ENCODE measurements around the gene TRIO.

Gene TRIO

DNA sequence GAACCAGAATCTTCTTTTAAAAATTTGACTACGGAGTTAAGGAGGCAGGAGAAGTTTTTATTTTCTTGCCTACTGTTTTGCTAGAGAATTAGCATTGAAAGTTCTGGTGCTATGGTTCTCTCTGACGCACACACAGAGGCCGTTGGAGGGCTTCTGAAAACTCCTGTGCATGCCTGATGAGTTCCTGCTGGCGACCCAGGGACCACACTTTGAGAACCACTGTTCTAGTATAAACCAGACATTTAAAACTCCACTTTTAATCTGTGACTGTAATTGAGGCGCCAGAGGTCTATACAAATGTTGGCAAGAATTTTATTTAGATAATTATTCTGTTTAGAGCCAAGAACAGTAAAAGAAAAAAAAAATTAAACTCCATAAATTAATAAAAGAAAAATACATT, 338.9 kb downstream of the TRIO start:
- DNase-seq (ENCODE audit: low read depth in 2 of 2): no peak

DNA sequence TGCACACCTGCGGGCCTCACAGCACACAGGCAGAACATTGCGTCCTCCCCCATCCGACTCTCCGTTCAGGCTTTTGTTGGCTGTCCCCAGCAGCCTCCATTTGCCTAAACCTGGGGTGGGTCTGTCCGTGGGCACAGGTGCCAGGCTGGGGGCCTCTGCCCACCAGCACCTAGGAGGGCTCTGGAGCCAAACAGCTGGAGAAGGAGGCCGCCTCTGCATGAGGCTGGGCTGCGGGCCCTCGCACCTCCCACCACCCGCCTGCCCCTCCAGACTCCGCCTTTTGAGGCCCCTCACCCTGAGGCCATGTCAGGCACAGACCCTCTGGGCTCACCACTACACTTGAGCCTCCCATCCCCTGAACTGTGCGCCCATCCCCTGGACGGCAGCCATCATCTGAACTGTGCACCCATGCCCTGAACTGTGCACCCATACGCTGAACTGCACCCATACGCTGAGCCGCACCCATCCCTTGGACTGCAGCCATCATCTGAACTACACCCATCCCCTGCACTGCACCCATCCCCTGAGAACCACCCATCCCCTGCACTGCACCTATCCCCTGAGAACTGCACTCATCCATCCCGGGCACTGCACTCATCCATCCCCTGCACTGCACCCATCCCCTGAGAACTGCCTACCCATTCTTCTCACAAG, 340.5 kb downstream of the TRIO start:
- no peak for DNase-seq (ENCODE audit: low read depth in 2 of 2)

DNA sequence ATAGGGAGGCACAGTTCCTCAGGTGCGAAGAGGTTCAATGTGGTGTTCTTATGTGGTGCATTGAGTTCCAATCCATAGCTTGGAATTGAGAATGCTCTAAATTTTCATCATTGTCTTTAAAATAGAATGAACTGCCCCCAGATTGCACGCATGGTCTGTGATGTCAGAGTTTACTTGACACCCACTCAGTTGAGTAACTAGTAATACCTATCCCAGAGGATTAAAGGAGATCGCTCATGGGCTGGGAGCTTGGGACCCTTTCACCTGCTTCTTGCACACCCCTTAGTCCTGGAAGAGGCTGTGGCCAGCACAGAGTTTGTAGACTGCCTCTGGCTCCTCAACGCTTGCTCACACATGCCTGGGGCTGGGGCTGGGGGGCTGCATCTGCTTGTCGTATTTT, 343.3 kb downstream of the TRIO start:
- no peak for DNase-seq (ENCODE audit: low read depth in 2 of 2)

DNA sequence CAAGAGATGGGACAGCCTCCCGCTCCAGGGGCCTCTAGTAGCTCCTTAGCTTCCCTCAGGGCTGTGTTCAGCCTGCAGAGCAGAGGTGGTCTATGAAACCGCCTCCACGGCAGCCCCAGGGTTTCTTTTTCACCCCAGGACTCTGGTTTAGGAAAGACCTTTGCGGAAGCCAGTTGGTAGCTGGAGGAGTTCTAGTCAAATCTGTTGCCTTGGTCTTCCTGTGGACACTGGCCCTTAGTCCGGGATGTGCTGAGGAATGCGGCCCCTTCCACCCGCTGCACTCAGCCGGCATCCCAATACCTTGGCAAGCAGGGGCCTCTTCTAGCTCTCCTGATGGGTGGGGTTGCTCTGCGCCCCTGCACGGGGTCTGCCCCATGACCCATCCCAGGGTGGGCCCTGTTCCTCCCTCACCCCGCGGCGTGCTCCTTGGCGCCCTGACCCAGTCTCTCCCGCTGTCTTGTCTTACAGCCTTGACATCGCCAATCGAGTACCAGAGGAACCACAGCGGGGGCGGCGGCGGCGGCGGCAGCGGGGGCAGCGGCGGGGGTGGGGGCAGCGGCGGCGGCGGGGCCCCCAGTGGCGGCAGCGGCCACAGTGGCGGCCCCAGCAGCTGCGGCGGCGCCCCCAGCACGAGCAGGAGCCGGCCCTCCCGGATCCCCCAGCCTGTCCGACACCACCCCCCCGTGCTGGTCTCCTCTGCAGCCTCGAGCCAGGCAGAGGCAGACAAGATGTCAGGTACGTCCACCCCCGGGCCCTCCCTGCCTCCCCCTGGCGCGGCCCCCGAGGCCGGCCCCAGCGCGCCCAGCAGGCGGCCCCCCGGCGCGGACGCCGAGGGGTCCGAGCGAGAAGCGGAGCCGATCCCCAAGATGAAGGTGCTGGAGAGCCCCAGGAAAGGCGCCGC, 344.1 kb downstream of the TRIO start:
- DNase-seq (ENCODE audit: low read depth in 2 of 2): no peak

DNA sequence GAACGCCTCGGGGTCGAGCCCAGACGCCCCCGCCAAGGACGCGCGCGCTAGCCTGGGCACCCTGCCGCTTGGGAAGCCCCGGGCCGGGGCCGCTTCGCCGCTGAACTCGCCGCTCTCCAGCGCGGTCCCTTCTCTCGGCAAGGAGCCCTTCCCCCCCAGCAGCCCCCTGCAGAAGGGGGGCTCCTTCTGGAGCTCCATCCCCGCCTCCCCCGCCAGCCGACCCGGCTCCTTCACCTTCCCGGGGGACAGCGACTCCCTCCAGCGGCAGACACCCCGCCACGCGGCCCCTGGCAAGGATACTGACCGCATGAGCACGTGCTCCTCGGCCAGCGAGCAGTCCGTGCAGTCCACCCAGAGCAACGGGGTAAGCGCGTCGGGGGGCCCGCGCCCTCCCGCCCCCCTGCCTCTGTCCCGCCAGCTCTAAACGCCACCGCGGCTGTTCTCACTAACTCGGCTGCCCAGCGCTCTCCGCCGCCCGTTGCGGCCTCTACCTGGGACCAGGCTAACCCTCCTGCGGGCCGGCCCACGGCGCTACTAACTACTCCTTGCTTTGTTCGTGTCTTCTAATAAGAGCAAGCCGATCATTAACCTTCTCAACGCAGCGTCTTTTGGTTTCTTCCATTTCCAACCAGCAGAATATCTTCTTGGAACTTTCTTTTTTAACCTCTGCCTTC, 344.9 kb downstream of the TRIO start:
- DNase-seq (ENCODE audit: low read depth in 2 of 2): no peak

DNA sequence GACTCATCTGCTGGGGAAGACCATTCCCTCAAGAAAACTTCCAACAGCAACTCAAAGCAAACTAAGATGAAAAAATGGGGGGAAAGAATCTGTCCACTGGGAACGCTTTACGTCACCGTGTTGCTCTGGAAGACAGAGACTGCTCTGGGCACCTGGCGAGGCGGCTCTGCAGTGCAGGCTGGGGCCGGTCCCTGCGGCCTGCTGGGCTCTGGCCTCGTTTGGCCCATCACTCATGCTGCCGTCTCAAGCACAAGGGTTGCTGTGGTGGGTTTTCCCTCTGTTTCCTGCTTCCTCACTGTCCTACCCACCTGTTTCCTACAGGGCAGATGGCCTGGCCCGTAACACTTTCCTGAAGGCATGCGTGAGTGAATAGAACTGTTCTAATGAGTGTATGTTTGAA, 345.6 kb downstream of the TRIO start:
- no peak for DNase-seq (ENCODE audit: low read depth in 2 of 2)

DNA sequence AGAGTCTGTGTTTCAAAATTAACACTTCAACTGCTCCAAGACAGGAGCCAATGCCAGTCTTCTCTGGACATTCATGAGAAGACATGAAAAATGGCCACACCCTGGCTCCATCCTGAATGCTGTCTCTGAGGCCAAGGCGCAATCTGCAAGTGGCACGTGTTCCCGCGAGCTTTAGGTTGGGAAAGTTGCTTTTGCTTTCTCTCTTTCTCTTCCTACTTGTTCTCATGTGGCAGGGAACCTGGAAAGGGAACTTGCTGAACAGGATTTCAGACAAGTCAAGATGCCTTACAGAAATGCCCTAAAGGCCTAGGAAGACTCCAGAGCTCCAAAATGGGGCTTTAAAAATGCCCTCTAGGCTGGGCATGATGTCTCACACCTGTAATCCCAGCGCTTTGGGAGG, 346.5 kb downstream of the TRIO start:
- DNase-seq (ENCODE audit: low read depth in 2 of 2): no peak

DNA sequence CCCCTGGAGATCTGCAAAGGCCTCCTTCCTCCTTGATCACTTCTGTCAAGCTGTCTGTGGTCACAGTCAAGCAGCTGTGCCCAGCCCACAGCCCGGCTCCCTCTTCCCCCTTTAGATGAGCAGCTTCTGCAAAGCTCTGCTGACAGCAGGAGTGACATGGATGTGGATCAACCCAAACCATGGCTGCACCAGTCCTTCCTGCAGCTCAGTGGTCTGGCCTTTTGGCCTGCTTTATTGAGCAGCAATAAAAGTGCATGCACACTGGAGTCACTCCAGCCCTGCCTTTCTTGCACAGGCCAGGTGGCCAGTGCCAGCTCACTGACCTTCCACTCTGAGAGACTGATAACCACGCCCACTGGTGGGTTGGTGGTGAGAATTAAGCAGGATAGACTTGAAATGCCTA, 347.2 kb downstream of the TRIO start:
- DNase-seq (ENCODE audit: low read depth in 2 of 2): no peak

DNA sequence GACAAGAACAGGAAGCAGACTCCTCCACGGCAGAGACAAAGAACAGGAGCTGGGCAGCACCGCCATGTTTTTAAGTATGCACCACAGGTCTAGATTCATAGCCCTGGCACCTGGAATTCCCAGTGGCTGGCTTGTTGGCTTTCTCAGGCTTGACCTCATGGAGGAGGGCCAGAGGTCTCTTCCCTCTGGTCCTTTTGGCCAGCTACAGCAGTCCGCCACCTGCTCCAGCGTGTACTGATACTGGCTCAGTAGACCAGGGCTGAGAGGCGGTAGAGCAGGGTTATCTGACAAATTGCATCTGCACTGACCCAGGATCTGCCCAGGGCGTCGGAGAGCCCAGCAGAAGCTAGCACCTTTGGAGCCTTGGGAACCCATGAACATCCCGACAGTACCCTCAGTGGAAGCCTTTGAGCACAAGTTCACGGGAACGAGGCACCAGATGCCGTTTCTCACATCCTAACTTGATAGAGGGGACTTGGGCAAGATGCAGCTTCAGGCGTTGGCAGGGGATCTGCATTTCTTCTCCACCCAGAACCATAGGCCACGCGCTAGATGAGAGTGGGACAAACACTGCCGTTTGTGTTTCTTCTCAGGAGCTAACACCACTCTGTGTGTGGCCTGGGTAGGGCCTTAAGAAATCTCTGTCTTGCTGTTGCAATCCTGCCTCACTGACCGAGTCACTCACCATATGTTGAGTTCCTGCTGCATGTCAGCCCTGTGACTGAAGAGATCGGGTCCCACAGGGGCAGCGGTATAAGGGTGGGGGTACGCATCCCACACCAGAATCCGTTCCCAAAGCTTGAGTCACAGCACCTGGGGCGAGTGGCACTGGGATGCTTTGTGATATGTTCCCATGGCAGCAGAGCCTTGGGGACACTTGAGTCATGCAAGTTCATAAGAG, 348.1 kb downstream of the TRIO start:
- DNase-seq (ENCODE audit: low read depth in 2 of 2): no peak

DNA sequence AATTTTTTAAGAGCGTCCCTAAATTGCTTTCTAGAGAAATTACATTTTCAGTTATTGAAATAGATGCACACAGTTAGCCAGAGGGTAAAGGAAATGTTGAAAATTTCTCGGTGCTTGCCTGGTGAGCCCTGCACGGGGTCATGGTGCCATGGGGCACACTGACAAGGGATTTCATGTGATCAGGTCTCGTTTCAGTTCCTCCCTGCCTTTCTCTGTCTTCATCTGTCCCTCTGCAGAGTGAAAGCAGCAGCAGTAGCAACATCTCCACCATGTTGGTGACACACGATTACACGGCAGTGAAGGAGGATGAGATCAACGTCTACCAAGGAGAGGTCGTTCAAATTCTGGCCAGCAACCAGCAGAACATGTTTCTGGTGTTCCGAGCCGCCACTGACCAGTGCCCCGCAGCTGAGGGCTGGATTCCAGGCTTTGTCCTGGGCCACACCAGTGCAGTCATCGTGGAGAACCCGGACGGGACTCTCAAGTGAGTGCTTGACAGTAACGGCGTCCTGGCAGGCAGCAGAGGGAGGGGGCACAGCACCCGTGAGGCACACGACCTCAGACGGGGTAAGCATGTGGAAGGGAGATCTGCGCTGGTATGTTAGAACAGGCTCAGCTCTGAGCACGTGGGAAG, 349.3 kb downstream of the TRIO start:
- DNase-seq (ENCODE audit: low read depth in 2 of 2): no peak

DNA sequence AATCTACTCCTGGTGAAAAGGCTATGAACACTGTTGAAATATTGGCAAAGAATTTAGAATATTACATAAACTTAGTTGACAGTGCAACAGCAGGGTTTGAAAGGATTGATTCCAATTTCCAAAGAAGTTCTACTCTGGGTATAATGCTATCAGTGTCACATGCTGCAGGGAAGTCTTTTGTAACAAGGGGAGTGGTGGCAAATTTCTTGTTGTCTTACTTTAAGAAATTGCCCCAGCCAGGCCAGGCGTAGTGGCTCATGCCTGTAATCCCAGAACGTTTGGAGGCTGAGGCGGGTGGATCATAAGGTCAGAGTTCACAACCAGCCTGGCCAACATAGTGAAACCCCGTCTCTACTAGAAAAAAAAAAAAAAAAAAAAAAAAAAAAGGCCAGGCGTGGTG, 352.2 kb downstream of the TRIO start:
- no peak for DNase-seq (ENCODE audit: low read depth in 2 of 2)

DNA sequence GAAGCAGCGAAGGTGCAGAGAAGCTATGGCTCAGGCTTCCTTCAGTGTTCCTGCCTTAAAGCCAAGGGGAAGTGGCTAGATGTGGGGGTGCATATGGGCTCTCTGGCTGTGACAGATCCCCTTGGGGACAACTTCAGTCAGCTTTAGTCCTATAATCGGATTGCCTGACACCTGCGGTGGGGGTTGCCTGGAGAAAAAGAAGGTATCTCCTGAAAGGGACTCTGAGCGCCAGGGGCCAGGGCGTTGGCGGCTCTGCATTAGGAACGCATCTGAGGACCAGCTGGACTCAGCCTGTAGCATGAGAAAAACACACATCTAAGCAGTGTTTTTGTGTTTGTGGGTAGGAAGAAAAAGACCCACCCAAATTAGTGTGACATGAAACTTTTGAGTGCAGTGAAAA, 354.2 kb downstream of the TRIO start:
- no peak for DNase-seq (ENCODE audit: low read depth in 2 of 2)

DNA sequence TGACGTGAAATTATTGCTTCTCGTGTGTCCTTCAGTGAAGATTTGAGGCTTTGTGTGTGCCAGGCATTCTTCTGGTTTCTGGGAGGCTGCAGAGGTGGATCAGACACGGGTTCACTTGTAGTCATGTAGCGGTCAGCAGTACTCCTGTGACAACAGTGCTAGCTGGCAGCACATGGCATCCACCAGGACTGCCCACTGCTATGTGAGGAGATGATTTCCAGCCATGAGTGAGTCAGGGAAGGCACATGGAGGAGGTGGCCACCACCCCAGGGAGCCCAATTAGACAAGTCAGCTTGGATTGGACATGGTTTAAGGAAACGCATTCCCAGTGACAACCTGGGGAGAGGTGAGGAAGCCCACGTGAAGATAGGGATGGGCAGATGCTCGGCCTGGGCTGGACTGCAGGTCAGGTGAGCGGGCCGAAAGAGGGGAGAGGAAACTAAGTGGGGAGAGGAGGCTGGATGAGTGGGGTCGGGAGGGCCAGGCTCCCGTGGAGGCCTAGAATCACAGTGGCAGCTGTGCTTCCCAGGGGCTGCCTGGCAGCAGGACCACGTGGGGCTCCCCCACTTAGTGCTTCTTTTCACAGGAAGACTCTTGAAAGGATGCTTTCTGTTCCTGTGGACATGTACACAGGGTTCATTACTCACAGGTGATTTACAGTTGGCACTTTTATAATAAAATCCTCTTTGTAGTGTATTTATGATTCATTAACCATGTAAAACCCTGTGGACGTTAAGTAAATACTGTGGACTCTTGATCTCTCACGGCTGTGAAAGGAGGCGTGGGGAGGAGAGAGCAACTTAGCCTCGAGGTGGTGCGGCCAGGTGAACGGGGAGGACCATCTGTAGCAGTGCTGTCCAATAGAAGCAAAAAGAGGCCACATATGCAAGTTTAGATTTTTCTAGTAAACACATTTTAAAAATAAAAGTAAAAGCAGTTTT, 358.5 kb downstream of the TRIO start:
- DNase-seq (ENCODE audit: low read depth in 2 of 2): no peak

DNA sequence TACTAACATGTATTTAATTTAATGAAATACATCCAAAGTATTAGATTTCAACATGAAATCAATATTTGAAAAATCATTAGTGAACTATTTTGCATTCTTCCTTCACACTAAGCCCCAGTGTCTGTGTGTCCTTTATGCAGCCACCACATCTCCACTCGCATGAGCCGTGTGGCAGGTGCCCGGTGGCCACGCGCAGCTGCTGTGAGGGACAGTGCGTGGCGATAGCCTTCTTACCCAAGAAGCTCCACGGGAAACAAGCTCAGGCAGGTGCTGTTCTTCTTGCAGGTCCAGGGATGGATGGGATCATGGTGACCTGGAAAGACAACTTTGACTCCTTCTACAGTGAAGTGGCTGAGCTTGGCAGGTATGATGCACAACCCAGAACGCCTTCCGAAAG, 359.1 kb downstream of the TRIO start:
- DNase-seq (ENCODE audit: low read depth in 2 of 2): no peak

DNA sequence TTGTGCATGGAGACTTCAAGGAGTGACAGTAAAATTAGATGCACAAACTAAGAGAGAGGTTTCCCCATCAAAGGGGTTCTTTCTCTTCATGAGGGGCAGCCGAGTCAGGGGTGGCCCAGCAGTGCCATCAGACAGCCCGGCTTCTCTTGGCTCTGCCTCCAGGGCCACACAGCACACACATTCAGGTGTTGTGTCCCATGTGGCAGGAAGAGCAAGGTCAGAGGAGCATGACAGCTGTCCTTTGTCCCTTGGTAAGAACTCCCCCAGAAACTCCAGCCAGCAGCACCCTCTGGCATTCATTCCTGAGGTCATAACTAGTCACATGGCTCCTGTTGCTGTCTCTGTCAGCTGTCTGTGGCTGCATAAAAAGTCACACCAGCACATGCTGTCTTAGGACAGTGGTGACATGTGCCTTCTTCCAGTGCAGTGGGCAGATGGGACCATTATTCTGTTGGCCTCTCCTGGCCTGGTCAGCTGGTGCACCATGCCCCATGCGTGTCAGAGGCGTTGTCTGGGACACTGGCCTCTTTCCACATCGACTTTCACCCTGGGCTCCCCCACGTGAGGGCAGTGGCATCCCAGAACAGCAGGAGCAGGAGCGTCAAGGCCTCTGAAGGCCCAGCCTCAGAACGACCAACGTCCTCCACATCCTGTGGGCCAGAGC, 360.0 kb downstream of the TRIO start:
- DNase-seq (ENCODE audit: low read depth in 2 of 2): no peak

DNA sequence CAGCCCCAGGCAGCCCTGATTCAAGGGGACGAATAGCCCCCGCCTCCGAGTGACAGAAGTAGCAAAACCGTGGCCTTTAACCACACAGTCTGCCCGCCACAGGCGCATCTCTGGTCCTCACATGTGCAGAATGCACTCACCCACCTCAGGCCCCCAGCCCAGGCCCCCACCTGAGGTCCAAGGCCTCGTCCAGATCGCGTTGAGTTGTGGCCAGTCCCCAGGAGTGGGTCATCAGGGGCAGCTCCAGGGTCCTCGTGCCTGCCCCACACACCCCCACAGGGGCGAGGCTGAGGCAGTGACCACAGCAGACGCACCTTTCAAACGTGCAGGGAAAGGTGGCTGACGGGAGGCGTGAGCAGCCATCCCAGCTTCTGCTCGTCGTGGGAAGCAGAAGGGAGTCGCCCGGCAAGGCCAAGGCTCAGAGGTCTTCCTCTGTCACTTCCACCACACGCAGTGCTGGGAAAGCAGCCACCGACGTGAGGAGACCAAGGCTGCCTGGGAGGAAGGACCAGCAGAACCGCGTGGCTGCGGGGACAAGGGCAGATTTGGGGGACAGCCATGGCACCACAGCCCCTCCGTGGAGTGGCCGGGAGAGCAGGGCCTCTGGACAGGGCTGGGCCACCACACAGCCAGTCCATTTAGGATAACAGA, 360.7 kb downstream of the TRIO start:
- no peak for DNase-seq (ENCODE audit: low read depth in 2 of 2)

DNA sequence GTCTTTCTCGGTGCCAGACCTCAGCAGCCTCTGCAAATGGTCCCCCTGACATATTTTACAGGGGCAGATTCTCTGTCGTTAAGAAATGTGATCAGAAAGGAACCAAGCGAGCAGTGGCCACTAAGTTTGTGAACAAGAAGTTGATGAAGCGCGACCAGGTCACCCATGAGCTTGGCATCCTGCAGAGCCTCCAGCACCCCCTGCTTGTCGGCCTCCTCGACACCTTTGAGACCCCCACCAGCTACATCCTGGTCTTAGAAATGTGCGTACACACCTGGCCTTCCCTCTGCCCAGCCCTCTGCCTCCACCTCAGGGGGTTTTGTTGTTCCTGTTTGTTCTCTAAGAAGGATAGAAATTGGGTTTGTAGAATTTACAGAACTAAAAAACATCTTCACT, 361.2 kb downstream of the TRIO start:
- no peak for DNase-seq (ENCODE audit: low read depth in 2 of 2)

DNA sequence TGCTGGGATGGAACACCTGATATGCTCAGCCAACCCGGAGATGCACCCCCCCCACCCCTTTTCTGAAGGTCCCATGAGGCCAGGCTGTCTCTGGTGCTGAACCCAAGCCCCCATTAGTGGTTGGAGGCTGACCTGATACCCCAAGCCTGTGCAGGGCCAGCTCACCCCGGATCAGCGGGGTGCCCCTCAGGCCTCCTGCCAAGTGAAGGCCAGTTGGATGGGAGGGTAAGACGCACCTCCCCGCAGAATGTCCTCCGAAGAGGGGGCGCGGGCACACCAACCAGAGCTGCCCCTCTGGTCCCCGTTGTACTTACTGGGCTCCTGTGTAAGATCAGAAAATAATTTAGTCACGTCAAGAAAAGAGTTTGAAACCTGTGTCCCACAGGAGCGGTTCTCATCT, 361.7 kb downstream of the TRIO start:
- no peak for DNase-seq (ENCODE audit: low read depth in 2 of 2)
